Measurements from ENCODE around the gene KRT75. TPM values are rescaled to one million over a fixed set of nuclear protein-coding genes. Genes with fewer than 3 reads are reported as not detected.

KRT75 gene
- total RNA-seq, 1 experiment from 2014 or later = not detected

DNA sequence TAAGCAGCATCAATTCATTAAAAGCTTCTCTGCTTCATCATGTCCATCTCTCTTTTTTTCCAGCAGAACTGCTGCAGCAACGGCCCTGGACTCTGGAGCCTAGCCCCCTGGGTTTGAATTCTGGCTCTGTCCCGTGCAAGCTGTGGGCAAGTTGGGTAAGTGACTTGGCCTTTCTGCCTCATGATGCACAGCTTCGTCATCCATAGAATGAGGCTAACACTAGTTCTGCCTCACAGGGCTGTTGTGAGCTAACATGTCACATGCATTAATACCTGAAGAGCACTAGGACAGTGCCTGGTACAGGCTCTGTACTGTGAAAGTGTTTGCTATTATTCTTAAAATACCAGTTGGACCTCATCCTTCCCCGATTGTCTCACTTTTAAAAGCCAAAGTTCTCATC, 32.2 kb downstream of the KRT75 start:
- POLR2A ChIA-PET = interaction anchor here (0.5 kb wide), 1 partner anchor 599 kb away, joined by 4 read pairs; no protein-coding TSS in a partner anchor
- Mint-ChIP-seq H3K9me3 (no peaks in the 10 kb centered on the region), H3K4me1 (peaks cover 9% of the 10 kb centered on the region), H3K36me3 (no peaks in the 10 kb centered on the region), H3K27me3 (ENCODE audit: low read depth) (no peaks in the 10 kb centered on the region; the same call in 1 of the 2 replicates), H3K4me3 (no peak overlapping the region), H3K27ac (no peak overlapping the region)
- CTCF ChIA-PET = interaction anchor here (1.0 to 2.2 kb wide), 6 partner anchors 10 to 469 kb away, joined by 3 to 9 read pairs (median 5); no protein-coding TSS in a partner anchor
- ATAC-seq = no peak
- no peak for TF ChIP-seq MXD4 (CRISPR knock-in tag; IDR thresholded peaks at IDR 0.05; ENCODE audit: borderline replicate concordance)
- TF ChIP-seq, protein P1, sequence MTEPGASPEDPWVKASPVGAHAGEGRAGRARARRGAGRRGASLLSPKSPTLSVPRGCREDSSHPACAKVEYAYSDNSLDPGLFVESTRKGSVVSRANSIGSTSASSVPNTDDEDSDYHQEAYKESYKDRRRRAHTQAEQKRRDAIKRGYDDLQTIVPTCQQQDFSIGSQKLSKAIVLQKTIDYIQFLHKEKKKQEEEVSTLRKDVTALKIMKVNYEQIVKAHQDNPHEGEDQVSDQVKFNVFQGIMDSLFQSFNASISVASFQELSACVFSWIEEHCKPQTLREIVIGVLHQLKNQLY (CRISPR knock-in tag; IDR thresholded peaks at IDR 0.05) = no peak
- no peak for TF ChIP-seq NFYB (CRISPR knock-in tag; conservative IDR thresholded peaks at IDR 0.05; ENCODE audit: low read depth)
- no peak for DNase-seq (ENCODE audit: low spot score)

DNA sequence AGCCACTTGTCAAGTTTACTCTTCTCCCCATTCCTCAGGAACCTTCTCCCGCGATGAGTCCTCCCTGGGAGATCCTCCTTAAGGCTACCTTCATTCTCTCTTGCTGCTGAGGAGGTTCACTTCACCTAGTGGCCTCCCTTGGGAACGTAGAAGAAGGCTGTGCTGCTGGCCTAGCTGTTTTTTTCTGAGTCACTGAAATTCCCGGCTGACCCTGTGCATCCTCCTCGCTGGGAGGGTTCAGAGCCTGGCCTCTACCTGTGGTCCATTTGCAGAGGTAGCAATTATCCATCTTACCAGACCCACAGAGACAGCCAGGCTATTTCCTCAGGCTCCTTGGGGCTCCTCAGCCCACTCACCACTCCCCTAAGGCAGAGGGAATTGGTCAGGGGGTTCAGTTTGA, 32.6 kb downstream of the KRT75 start:
- Mint-ChIP-seq H3K9me3 (no peaks in the 10 kb centered on the region), H3K4me1 (peaks cover 9% of the 10 kb centered on the region), H3K36me3 (no peaks in the 10 kb centered on the region), H3K27me3 (ENCODE audit: low read depth) (no peaks in the 10 kb centered on the region; the same call in 1 of the 2 replicates), H3K27ac (no peak overlapping the region), H3K4me3 (no peak overlapping the region)
- ChIA-PET CTCF (interaction anchor here (1.0 to 2.1 kb wide), 5 partner anchors 10 to 284 kb away, joined by 3 to 8 read pairs (median 4); no protein-coding TSS in a partner anchor), POLR2A (no interaction called here)
- TF ChIP-seq JUN (CRISPR knock-in tag; IDR thresholded peaks at IDR 0.05) (no peak), ZNF219 (CRISPR knock-in tag; IDR thresholded peaks at IDR 0.05; ENCODE audit: borderline replicate concordance) (no peak), FOXP1 (CRISPR knock-in tag; IDR thresholded peaks at IDR 0.05; ENCODE audit: borderline replicate concordance) (no peak), FOXK1 (CRISPR knock-in tag; IDR thresholded peaks at IDR 0.05) (no peak), ELF4 (CRISPR knock-in tag; IDR thresholded peaks at IDR 0.05; ENCODE audit: low read depth) (no peak), PRRX2 (CRISPR knock-in tag; IDR thresholded peaks at IDR 0.05) (no peak)
- TF ChIP-seq, protein P2, sequence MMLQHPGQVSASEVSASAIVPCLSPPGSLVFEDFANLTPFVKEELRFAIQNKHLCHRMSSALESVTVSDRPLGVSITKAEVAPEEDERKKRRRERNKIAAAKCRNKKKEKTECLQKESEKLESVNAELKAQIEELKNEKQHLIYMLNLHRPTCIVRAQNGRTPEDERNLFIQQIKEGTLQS (CRISPR knock-in tag; conservative IDR thresholded peaks at IDR 0.05) = no peak
- ATAC-seq (no peak), DNase-seq (ENCODE audit: low spot score) (no peak)

DNA sequence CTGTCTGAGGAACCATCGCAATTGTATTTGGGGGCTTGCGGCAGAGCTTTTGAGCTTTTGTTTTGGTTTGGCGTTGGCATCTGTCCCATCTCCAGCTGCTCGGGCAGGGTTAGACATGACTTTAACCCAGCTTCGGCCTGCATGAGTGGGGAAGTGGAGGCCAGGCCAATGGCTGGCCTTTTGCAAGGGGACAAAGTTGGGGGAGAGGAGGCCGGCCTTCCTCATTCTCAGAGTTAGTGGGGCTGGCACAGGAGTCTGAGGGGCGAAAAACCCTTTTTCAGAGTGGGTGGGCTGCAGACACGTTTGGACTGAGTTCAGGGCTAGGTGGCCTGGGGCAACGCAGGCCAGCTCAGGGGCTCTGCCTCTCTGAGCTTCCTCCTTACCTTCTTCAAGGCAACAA, 33.3 kb downstream of the KRT75 start:
- Mint-ChIP-seq H3K9me3 (no peaks in the 10 kb centered on the region), H3K27ac (no peak overlapping the region), H3K4me3 (no peak overlapping the region), H3K4me1 (peaks cover 9% of the 10 kb centered on the region), H3K27me3 (ENCODE audit: low read depth) (no peaks in the 10 kb centered on the region; the same call in 1 of the 2 replicates), H3K36me3 (no peaks in the 10 kb centered on the region)
- POLR2A ChIA-PET = no interaction called here
- DNase-seq (ENCODE audit: low spot score) (no peak), ATAC-seq (no peak)
- CTCF ChIA-PET = interaction anchor here (1.0 to 2.1 kb wide), 4 partner anchors 9 to 122 kb away, joined by 3 to 8 read pairs (median 4); no protein-coding TSS in a partner anchor
- TF ChIP-seq SOX15 (CRISPR knock-in tag; IDR thresholded peaks at IDR 0.05) (no peak), ZNF423 (CRISPR knock-in tag; IDR thresholded peaks at IDR 0.05) (no peak), ZNF263 (CRISPR knock-in tag; IDR thresholded peaks at IDR 0.05; ENCODE audit: low read depth) (no peak), TEAD4 (CRISPR knock-in tag; IDR thresholded peaks at IDR 0.05) (no peak), ZNF138 (CRISPR knock-in tag; conservative IDR thresholded peaks at IDR 0.05) (no peak), SMAD4 (CRISPR knock-in tag; IDR thresholded peaks at IDR 0.05) (no peak), OVOL2 (CRISPR knock-in tag; IDR thresholded peaks at IDR 0.05; ENCODE audit: borderline replicate concordance) (no peak), KAT7 (CRISPR knock-in tag; IDR thresholded peaks at IDR 0.05; ENCODE audit: borderline replicate concordance) (no peak)
- TF ChIP-seq, protein P3, sequence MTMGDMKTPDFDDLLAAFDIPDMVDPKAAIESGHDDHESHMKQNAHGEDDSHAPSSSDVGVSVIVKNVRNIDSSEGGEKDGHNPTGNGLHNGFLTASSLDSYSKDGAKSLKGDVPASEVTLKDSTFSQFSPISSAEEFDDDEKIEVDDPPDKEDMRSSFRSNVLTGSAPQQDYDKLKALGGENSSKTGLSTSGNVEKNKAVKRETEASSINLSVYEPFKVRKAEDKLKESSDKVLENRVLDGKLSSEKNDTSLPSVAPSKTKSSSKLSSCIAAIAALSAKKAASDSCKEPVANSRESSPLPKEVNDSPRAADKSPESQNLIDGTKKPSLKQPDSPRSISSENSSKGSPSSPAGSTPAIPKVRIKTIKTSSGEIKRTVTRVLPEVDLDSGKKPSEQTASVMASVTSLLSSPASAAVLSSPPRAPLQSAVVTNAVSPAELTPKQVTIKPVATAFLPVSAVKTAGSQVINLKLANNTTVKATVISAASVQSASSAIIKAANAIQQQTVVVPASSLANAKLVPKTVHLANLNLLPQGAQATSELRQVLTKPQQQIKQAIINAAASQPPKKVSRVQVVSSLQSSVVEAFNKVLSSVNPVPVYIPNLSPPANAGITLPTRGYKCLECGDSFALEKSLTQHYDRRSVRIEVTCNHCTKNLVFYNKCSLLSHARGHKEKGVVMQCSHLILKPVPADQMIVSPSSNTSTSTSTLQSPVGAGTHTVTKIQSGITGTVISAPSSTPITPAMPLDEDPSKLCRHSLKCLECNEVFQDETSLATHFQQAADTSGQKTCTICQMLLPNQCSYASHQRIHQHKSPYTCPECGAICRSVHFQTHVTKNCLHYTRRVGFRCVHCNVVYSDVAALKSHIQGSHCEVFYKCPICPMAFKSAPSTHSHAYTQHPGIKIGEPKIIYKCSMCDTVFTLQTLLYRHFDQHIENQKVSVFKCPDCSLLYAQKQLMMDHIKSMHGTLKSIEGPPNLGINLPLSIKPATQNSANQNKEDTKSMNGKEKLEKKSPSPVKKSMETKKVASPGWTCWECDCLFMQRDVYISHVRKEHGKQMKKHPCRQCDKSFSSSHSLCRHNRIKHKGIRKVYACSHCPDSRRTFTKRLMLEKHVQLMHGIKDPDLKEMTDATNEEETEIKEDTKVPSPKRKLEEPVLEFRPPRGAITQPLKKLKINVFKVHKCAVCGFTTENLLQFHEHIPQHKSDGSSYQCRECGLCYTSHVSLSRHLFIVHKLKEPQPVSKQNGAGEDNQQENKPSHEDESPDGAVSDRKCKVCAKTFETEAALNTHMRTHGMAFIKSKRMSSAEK (CRISPR knock-in tag; IDR thresholded peaks at IDR 0.05; ENCODE audit: borderline replicate concordance) = no peak
- TF ChIP-seq, protein P4, sequence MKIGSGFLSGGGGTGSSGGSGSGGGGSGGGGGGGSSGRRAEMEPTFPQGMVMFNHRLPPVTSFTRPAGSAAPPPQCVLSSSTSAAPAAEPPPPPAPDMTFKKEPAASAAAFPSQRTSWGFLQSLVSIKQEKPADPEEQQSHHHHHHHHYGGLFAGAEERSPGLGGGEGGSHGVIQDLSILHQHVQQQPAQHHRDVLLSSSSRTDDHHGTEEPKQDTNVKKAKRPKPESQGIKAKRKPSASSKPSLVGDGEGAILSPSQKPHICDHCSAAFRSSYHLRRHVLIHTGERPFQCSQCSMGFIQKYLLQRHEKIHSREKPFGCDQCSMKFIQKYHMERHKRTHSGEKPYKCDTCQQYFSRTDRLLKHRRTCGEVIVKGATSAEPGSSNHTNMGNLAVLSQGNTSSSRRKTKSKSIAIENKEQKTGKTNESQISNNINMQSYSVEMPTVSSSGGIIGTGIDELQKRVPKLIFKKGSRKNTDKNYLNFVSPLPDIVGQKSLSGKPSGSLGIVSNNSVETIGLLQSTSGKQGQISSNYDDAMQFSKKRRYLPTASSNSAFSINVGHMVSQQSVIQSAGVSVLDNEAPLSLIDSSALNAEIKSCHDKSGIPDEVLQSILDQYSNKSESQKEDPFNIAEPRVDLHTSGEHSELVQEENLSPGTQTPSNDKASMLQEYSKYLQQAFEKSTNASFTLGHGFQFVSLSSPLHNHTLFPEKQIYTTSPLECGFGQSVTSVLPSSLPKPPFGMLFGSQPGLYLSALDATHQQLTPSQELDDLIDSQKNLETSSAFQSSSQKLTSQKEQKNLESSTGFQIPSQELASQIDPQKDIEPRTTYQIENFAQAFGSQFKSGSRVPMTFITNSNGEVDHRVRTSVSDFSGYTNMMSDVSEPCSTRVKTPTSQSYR (CRISPR knock-in tag; IDR thresholded peaks at IDR 0.05) = no peak
- TF ChIP-seq, protein P5, sequence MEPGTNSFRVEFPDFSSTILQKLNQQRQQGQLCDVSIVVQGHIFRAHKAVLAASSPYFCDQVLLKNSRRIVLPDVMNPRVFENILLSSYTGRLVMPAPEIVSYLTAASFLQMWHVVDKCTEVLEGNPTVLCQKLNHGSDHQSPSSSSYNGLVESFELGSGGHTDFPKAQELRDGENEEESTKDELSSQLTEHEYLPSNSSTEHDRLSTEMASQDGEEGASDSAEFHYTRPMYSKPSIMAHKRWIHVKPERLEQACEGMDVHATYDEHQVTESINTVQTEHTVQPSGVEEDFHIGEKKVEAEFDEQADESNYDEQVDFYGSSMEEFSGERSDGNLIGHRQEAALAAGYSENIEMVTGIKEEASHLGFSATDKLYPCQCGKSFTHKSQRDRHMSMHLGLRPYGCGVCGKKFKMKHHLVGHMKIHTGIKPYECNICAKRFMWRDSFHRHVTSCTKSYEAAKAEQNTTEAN (CRISPR knock-in tag; IDR thresholded peaks at IDR 0.05) = no peak
- TF ChIP-seq, protein P6, sequence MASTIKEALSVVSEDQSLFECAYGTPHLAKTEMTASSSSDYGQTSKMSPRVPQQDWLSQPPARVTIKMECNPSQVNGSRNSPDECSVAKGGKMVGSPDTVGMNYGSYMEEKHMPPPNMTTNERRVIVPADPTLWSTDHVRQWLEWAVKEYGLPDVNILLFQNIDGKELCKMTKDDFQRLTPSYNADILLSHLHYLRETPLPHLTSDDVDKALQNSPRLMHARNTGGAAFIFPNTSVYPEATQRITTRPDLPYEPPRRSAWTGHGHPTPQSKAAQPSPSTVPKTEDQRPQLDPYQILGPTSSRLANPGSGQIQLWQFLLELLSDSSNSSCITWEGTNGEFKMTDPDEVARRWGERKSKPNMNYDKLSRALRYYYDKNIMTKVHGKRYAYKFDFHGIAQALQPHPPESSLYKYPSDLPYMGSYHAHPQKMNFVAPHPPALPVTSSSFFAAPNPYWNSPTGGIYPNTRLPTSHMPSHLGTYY (CRISPR knock-in tag; IDR thresholded peaks at IDR 0.05) = no peak
